ENCODE data around the gene VAMP3.

VAMP3 gene

DNA sequence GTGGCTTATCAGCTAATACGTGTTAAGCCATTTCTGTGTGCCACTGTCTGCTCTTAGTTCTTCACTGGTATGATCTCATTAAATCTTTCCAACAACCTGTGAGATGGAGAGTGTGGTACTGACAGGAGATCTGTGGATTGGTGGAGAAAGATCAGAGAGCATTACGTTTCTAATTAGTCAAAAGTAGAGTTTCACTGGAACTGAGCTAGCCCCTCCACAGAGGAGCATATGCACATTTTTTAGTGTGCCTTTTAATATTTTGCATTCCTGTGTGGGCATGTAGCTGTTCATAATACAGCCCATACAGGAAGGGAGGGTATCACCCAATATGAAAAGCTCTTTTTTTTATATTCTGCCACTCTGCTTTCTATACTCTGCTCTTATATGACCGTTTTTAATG lies 50.2 kb downstream of the VAMP3 start:
- no peak for DNase-seq

DNA sequence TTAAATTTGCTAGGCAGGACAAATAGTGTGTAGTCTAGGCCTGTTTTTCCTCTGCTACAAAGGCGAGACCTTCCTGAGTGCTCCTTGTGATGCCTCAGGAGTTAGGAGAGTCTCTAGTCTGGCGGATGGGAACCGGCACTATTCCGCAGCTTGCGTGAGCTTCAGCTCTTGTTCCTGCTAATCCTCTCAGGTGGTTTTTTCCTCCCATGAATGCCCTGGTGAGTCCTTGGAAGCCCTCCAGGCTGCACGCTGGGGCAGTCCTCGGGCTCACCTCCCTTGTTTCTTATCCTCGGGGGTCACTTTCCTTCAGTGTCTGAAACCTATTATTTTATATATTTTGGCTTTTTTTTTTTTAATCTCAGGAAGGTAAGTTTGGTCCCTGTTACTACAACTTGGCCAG lies 53.6 kb downstream of the VAMP3 start:
- DNase-seq: no peak

DNA sequence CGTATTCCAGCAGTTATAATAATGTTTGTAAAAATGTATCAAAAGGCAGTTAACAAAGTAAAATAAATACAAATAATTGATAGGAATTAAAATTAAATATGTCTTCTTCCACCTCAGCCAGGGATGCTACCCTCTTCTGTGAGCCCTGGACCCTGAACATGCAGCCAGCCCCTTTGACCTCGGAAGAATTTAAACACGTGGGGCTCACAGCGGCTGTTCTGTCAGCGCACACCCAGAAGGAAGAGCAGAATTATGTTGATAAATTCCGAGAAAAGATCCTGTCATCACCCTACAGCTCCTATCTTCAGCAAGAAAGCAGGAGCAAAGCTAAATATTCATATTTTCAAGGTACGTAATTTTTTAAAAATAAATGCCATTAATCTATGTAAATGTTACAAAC lies 55.3 kb downstream of the VAMP3 start:
- no peak for DNase-seq

DNA sequence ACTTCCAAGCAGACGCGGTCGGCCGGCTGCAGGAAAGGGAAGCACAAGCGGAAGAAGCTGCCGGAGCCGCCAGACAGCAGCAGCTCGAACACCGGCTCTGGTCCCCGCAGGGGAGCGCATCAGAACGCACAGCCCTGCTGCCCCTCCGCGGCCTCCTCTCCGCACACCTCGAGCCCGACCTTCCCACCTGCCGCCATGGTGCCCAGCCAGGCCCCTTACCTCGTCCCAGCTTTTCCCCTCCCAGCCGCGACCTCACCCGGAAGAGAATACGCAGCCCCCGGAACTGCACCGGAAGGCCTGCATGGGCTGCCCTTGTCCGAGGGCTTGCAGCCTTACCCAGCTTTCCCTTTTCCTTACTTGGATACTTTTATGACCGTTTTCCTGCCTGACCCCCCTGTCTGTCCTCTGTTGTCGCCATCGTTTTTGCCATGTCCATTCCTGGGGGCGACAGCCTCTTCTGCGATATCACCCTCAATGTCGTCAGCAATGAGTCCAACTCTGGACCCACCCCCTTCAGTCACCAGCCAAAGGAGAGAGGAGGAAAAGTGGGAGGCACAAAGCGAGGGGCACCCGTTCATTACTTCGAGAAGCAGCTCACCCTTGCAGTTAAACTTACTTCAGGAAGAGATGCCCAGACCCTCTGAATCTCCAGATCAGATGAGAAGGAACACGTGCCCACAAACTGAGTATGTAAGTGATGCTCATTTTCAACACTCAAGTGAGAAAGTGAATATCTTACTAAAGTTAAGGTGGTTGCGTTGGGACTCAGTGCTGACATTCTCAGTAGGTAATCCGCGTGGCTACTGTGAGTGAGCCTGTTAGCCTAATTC lies 56.2 kb downstream of the VAMP3 start:
- no peak for DNase-seq
